SK-MEL-5 (cell line): ENCODE measurements around the gene CLDN11. TPM values are rescaled to one million over a fixed set of nuclear protein-coding genes. Genes with fewer than 3 reads are reported as not detected.

Source experiments
- DNase-seq: peaks from one replicate; pipeline ENCODE4 v3.0.0-alpha.2; 2016; ENCODE audit warnings: low read depth, low spot score
- in situ Hi-C: cut with HindIII; loops from 2 replicates; pipeline ENCODE4 v1.10.0; 2016; ENCODE audit warnings: low sequenced_read_pairs, high pct_unique_total_duplicates, low pct_unique_long_range_greater_than_20kb
- total RNA-seq: library from RNA; depleted of rRNA; stranded (reverse); fragments of >200 nt; shearing (Covaris generic); gene quantifications from 2 replicates; pipeline ENCODE4 v1.2.3, GENCODE V29; 2014

Gene CLDN11
- total RNA-seq, 1 experiment from 2014 or later, result not detected

- no peak for DNase-seq
- in situ Hi-C loops, result no loop called here
These were observed 35.8 kb downstream of the CLDN11 start for GRCh38 chr3:170454509-170454908.

- in situ Hi-C loops, result no loop called here
- no peak for DNase-seq
These were observed 39.6 kb downstream of the CLDN11 start for GRCh38 chr3:170458285-170458684.

- in situ Hi-C loops, result no loop called here
- no peak for DNase-seq
These were observed 44.3 kb downstream of the CLDN11 start for GRCh38 chr3:170463011-170463410.

- DNase-seq, result no peak
- in situ Hi-C loops, result no loop called here
These were observed 47.3 kb downstream of the CLDN11 start for GRCh38 chr3:170465955-170466354.

- no peak for DNase-seq
- in situ Hi-C loops, result no loop called here
These were observed 48.3 kb downstream of the CLDN11 start for GRCh38 chr3:170467007-170467406.

- in situ Hi-C loops, result no loop called here
These were observed 49.0 kb downstream of the CLDN11 start for GRCh38 chr3:170467571-170468147.

GRCh38 chr3:170469151-170470062 lies 50.7 kb downstream of the CLDN11 start:
- in situ Hi-C loops, result no loop called here
- DNase-seq, result no peak

More at GRCh38 chr3:170467571-170468147, 49.0 kb downstream of the CLDN11 start:
- DNase-seq, result no peak

- in situ Hi-C loops, result no loop called here
- peak; percentile 13 for DNase-seq
These were observed 51.7 kb downstream of the CLDN11 start for GRCh38 chr3:170470063-170471016.

GRCh38 chr3:170471149-170471548 lies 52.5 kb downstream of the CLDN11 start:
- in situ Hi-C loops, result no loop called here

GRCh38 chr3:170473358-170473757 lies 54.7 kb downstream of the CLDN11 start:
- in situ Hi-C loops, result no loop called here
- no peak for DNase-seq

More at GRCh38 chr3:170471149-170471548, 52.5 kb downstream of the CLDN11 start:
- no peak for DNase-seq

- DNase-seq, result no peak
- in situ Hi-C loops, result no loop called here
These were observed 56.5 kb downstream of the CLDN11 start for GRCh38 chr3:170475092-170475685.

- in situ Hi-C loops, result no loop called here
- no peak for DNase-seq
These were observed 57.6 kb downstream of the CLDN11 start for GRCh38 chr3:170476291-170476690.

GRCh38 chr3:170477395-170477794 lies 58.7 kb downstream of the CLDN11 start:
- in situ Hi-C loops, result no loop called here
- no peak for DNase-seq

- in situ Hi-C loops, result no loop called here
- no peak for DNase-seq
These were observed 61.4 kb downstream of the CLDN11 start for GRCh38 chr3:170480111-170480510.

GRCh38 chr3:170482199-170482598 lies 63.5 kb downstream of the CLDN11 start:
- DNase-seq, result no peak
- in situ Hi-C loops, result no loop called here

- DNase-seq, result peak; percentile 15
- in situ Hi-C loops, result no loop called here
These were observed 65.0 kb downstream of the CLDN11 start for GRCh38 chr3:170483485-170484262.
